SK-N-SH treated with all-trans-retinoic acid at 6 μM for 48 hours (cell line): ENCODE results near the gene GRN.

Source experiments
- ATAC-seq: fragments of 200-7000 bp; cut with Tn5 transposase; 3 replicates; pipeline ENCODE4 v1.9.1; 2020; ENCODE audit warnings: mild to moderate bottlenecking, moderate library complexity
- ARNTL ChIP-seq: fragments of 450-650 bp; formaldehyde crosslinking; IDR thresholded peaks from 2 replicates; pipeline ENCODE4 v1.5.0; 2020; ENCODE audit warnings: low read depth, mild to moderate bottlenecking, moderate library complexity, borderline replicate concordance
- ESRRG ChIP-seq: fragments of 250-450 bp; sonication (Bioruptor Pico); IDR thresholded peaks from 2 replicates; pipeline ENCODE4 v1.6.1; 2021; ENCODE audit warnings: mild to moderate bottlenecking
- GLIS3 ChIP-seq: fragments of 250-450 bp; sonication (Bioruptor Pico); IDR thresholded peaks from 2 replicates; pipeline ENCODE4 v1.5.0; 2020; ENCODE audit warnings: mild to moderate bottlenecking, moderate library complexity
- OSR1 ChIP-seq: fragments of 250-450 bp; sonication (Bioruptor Pico); IDR thresholded peaks from 2 replicates; pipeline ENCODE4 v1.8.0; 2022; ENCODE audit warnings: moderate library complexity, mild to moderate bottlenecking, inconsistent platforms
- PPARA ChIP-seq: fragments of 250-450 bp; sonication (Bioruptor Pico); IDR thresholded peaks from 2 replicates; pipeline ENCODE4 v1.5.0; 2020; ENCODE audit warnings: mild to moderate bottlenecking, borderline replicate concordance
- RARB ChIP-seq: fragments of 250-450 bp; sonication (Bioruptor Pico); IDR thresholded peaks from 2 replicates; pipeline ENCODE4 v1.8.0; 2021; ENCODE audit warnings: mild to moderate bottlenecking, moderate library complexity
- SNAI2 ChIP-seq: fragments of 250-450 bp; sonication (Bioruptor Pico); IDR thresholded peaks from 2 replicates; pipeline ENCODE4 v1.5.0; 2020; ENCODE audit warnings: mild to moderate bottlenecking, moderate library complexity
- TCF4 ChIP-seq: fragments of 250-450 bp; sonication (Bioruptor Pico); IDR thresholded peaks from 2 replicates; pipeline ENCODE4 v1.8.0; 2021; ENCODE audit warnings: mild to moderate bottlenecking, moderate library complexity, borderline replicate concordance
- TOX ChIP-seq: fragments of 250-450 bp; sonication (Bioruptor Pico); IDR thresholded peaks from 2 replicates; pipeline ENCODE4 v1.8.0; 2021; ENCODE audit warnings: mild to moderate bottlenecking, moderate library complexity, borderline replicate concordance
- ZC3H10 ChIP-seq: fragments of 250-450 bp; sonication (Bioruptor Pico); IDR thresholded peaks from 2 replicates; pipeline ENCODE4 v1.5.1; 2021; ENCODE audit warnings: mild to moderate bottlenecking, moderate library complexity
- ZFP3 ChIP-seq: fragments of 250-450 bp; sonication (Bioruptor Pico); IDR thresholded peaks from 2 replicates; pipeline ENCODE4 v1.5.0; 2020; ENCODE audit warnings: mild to moderate bottlenecking, moderate library complexity
- ZFP30 ChIP-seq: fragments of 450-650 bp; formaldehyde crosslinking; IDR thresholded peaks from 2 replicates; pipeline ENCODE4 v1.5.0; 2022; ENCODE audit warnings: mild to moderate bottlenecking, moderate library complexity
- ZNF565 ChIP-seq: fragments of 450-650 bp; formaldehyde crosslinking; conservative IDR thresholded peaks from 2 replicates; pipeline ENCODE4 v1.5.0; 2020; ENCODE audit warnings: low read depth, mild to moderate bottlenecking, moderate library complexity
- ZNF70 ChIP-seq: fragments of 450-650 bp; formaldehyde crosslinking; IDR thresholded peaks from 2 replicates; pipeline ENCODE4 v1.5.0; 2020; ENCODE audit warnings: mild to moderate bottlenecking, moderate library complexity
- ZNF8 ChIP-seq: fragments of 450-650 bp; formaldehyde crosslinking; IDR thresholded peaks from 2 replicates; pipeline ENCODE4 v1.5.0; 2020; ENCODE audit warnings: mild to moderate bottlenecking, moderate library complexity
- TF ChIP-seq, protein P1 (sequence below): fragments of 250-450 bp; sonication (Bioruptor Pico); IDR thresholded peaks from 2 replicates; pipeline ENCODE4 v1.5.1; 2021; ENCODE audit warnings: mild to moderate bottlenecking, moderate library complexity
- TF ChIP-seq, protein P2 (sequence below): fragments of 250-450 bp; sonication (Bioruptor Pico); IDR thresholded peaks from 2 replicates; pipeline ENCODE4 v1.8.0; 2021; ENCODE audit warnings: low read depth, mild to moderate bottlenecking, moderate library complexity, borderline replicate concordance
- TF ChIP-seq, protein P3 (sequence below): fragments of 250-450 bp; sonication (Bioruptor Pico); IDR thresholded peaks from 2 replicates; pipeline ENCODE4 v1.5.1; 2020; ENCODE audit warnings: low read depth, mild to moderate bottlenecking, moderate library complexity
- TF ChIP-seq, protein P4 (sequence below): fragments of 250-450 bp; sonication (Bioruptor Pico); IDR thresholded peaks from 2 replicates; pipeline ENCODE4 v1.8.0; 2020; ENCODE audit warnings: mild to moderate bottlenecking, moderate library complexity, borderline replicate concordance
- TF ChIP-seq, protein P5 (sequence below): fragments of 250-450 bp; sonication (Bioruptor Pico); IDR thresholded peaks from 2 replicates; pipeline ENCODE4 v1.5.0; 2020; ENCODE audit warnings: mild to moderate bottlenecking, moderate library complexity

GRN gene

DNA sequence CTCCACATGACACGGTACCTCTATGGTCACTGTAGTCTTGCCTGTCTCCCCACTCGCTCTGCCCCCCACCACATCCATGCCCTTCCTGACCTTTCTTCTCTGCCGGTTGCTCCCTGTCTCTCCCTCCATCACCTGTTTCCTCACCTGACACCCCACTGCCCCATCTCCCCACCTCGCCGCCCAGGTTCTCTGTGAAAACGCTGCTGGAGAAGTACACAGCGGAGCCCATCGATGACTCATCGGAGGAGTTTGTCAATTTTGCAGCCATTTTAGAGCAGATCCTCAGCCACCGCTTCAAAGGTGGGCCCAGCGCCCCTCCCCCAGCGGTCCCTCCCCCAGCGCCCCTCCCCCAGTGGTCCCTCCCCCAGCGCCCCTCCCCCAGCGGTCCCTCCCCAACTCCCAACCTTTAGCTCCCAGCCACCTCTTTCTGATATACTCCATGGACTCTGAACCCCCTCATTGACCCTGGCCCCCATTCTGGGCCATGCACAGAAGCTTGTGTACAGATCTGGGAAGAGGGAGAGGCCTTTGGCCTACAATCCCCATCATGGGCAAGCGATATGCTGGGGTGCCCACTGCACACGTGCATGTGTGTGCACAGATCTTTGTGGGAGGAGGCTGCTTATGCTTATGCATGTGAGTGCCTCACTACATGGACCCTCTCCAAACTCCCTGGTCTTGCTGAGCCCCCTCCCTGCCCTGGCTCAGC is 32.6 kb upstream of the GRN start:
- TF ChIP-seq ZNF565 (no peak), ESRRG (CRISPR knock-in tag) (no peak), ZFP3 (no peak), ZNF70 (CRISPR knock-in tag) (no peak), RARB (CRISPR knock-in tag) (no peak), TOX (CRISPR knock-in tag) (no peak), OSR1 (CRISPR knock-in tag) (no peak)
- TF ChIP-seq, protein P1, sequence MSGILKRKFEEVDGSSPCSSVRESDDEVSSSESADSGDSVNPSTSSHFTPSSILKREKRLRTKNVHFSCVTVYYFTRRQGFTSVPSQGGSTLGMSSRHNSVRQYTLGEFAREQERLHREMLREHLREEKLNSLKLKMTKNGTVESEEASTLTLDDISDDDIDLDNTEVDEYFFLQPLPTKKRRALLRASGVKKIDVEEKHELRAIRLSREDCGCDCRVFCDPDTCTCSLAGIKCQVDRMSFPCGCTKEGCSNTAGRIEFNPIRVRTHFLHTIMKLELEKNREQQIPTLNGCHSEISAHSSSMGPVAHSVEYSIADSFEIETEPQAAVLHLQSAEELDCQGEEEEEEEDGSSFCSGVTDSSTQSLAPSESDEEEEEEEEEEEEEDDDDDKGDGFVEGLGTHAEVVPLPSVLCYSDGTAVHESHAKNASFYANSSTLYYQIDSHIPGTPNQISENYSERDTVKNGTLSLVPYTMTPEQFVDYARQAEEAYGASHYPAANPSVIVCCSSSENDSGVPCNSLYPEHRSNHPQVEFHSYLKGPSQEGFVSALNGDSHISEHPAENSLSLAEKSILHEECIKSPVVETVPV (CRISPR knock-in tag), result no peak
- TF ChIP-seq, protein P2, sequence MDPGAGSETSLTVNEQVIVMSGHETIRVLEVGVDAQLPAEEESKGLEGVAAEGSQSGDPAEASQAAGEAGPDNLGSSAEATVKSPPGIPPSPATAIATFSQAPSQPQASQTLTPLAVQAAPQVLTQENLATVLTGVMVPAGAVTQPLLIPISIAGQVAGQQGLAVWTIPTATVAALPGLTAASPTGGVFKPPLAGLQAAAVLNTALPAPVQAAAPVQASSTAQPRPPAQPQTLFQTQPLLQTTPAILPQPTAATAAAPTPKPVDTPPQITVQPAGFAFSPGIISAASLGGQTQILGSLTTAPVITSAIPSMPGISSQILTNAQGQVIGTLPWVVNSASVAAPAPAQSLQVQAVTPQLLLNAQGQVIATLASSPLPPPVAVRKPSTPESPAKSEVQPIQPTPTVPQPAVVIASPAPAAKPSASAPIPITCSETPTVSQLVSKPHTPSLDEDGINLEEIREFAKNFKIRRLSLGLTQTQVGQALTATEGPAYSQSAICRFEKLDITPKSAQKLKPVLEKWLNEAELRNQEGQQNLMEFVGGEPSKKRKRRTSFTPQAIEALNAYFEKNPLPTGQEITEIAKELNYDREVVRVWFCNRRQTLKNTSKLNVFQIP (CRISPR knock-in tag), result no peak
- TF ChIP-seq, protein P3, sequence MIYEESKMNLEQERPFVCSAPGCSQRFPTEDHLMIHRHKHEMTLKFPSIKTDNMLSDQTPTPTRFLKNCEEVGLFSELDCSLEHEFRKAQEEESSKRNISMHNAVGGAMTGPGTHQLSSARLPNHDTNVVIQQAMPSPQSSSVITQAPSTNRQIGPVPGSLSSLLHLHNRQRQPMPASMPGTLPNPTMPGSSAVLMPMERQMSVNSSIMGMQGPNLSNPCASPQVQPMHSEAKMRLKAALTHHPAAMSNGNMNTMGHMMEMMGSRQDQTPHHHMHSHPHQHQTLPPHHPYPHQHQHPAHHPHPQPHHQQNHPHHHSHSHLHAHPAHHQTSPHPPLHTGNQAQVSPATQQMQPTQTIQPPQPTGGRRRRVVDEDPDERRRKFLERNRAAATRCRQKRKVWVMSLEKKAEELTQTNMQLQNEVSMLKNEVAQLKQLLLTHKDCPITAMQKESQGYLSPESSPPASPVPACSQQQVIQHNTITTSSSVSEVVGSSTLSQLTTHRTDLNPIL, result no peak
- no peak for ATAC-seq

DNA sequence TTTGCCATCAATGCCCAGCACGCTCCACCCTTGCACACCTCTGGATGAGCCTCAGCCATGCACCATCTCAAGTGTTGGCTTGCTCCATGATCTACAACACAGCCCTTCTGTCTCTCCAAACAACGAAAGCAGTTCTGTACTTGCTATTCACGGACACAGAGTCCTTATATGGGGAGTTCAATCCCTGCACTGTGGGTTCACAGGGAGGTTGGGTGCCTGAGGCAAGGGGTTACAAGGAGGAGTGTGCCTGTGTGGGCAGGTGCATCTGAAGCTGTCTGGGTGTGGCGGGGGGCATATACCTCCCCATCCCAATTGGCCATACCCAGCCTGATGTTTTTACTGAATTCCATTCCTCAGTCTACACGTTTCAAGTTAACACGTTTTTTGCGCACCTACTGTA is 31.1 kb upstream of the GRN start:
- TF ChIP-seq ZNF565, result no peak
- no peak for TF ChIP-seq GLIS3
- TF ChIP-seq ZFP30 (CRISPR knock-in tag), result no peak
- TF ChIP-seq ZFP3, result no peak
- TF ChIP-seq PPARA, result no peak
- TF ChIP-seq, protein P1 (CRISPR knock-in tag), result no peak
- no peak for TF ChIP-seq TCF4 (CRISPR knock-in tag)
- no peak for TF ChIP-seq SNAI2 (CRISPR knock-in tag)
- TF ChIP-seq RARB (CRISPR knock-in tag), result no peak
- no peak for TF ChIP-seq ARNTL
- TF ChIP-seq, all 23 proteins: peak for 0
- ATAC-seq, result no peak

DNA sequence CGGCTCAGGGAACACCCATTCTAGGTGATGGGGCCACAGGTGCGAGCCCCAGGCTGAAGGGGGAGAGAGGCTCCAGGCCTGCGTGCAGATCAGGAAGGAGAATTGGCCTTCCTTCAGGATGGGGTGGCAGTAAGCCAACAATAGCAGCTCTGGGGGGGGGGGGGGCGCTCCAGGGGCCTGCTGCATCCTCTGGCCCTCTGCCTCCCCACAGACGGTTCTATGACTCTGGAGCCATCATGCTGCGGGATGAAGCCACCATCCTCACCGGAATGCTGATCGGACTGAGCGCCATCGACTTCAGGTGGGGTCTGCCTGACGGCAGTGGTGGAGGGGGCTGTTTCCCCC is 30.6 kb upstream of the GRN start:
- no peak for ATAC-seq
- no peak for TF ChIP-seq ESRRG (CRISPR knock-in tag)
- TF ChIP-seq, protein P4, sequence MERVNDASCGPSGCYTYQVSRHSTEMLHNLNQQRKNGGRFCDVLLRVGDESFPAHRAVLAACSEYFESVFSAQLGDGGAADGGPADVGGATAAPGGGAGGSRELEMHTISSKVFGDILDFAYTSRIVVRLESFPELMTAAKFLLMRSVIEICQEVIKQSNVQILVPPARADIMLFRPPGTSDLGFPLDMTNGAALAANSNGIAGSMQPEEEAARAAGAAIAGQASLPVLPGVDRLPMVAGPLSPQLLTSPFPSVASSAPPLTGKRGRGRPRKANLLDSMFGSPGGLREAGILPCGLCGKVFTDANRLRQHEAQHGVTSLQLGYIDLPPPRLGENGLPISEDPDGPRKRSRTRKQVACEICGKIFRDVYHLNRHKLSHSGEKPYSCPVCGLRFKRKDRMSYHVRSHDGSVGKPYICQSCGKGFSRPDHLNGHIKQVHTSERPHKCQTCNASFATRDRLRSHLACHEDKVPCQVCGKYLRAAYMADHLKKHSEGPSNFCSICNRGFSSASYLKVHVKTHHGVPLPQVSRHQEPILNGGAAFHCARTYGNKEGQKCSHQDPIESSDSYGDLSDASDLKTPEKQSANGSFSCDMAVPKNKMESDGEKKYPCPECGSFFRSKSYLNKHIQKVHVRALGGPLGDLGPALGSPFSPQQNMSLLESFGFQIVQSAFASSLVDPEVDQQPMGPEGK (CRISPR knock-in tag), result no peak
- TF ChIP-seq ZNF8 (CRISPR knock-in tag), result no peak
- TF ChIP-seq OSR1 (CRISPR knock-in tag), result no peak
- no peak for TF ChIP-seq TCF4 (CRISPR knock-in tag)
- TF ChIP-seq SNAI2 (CRISPR knock-in tag), result no peak
- TF ChIP-seq TOX (CRISPR knock-in tag), result no peak

DNA sequence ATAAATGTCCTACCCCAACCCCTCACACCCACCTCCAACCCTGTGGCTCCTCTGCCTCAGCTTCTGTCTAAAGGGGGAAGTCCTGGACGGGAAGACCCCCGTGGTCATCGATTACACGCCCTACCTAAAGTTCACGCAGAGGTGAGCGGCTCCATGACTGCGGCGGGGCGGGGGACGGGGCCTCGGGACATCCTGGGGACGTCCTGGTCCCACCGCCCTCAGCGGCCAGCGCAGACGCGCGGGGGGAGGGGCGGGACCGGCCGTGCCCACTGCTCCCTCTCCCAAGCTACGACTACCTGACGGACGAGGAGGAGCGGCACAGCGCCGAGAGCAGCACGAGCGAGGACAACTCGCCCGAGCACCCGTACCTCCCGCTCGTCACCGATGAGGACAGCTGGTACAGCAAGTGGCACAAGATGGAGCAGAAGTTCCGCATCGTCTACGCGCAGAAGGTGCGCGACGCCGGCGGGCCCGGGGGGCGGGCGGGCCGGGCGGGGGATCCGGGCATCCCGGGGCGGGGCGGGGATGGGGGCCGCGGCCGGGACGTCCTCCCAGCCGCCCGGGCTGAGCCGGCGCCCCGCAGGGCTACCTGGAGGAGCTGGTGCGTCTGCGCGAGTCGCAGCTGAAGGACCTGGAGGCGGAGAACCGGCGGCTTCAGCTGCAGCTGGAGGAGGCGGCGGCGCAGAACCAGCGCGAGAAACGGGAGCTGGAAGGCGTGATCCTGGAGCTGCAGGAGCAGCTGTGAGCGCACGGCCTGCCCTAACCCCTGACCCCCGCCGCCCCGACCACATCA is 30.0 kb upstream of the GRN start:
- no peak for TF ChIP-seq ZNF8 (CRISPR knock-in tag)
- TF ChIP-seq, protein P5, sequence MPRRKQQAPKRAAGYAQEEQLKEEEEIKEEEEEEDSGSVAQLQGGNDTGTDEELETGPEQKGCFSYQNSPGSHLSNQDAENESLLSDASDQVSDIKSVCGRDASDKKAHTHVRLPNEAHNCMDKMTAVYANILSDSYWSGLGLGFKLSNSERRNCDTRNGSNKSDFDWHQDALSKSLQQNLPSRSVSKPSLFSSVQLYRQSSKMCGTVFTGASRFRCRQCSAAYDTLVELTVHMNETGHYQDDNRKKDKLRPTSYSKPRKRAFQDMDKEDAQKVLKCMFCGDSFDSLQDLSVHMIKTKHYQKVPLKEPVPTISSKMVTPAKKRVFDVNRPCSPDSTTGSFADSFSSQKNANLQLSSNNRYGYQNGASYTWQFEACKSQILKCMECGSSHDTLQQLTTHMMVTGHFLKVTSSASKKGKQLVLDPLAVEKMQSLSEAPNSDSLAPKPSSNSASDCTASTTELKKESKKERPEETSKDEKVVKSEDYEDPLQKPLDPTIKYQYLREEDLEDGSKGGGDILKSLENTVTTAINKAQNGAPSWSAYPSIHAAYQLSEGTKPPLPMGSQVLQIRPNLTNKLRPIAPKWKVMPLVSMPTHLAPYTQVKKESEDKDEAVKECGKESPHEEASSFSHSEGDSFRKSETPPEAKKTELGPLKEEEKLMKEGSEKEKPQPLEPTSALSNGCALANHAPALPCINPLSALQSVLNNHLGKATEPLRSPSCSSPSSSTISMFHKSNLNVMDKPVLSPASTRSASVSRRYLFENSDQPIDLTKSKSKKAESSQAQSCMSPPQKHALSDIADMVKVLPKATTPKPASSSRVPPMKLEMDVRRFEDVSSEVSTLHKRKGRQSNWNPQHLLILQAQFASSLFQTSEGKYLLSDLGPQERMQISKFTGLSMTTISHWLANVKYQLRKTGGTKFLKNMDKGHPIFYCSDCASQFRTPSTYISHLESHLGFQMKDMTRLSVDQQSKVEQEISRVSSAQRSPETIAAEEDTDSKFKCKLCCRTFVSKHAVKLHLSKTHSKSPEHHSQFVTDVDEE (CRISPR knock-in tag), result no peak
- no peak for TF ChIP-seq ZNF565
- TF ChIP-seq ESRRG (CRISPR knock-in tag), result no peak
- no peak for TF ChIP-seq ZC3H10 (CRISPR knock-in tag)
- TF ChIP-seq SNAI2 (CRISPR knock-in tag), result no peak
- no peak for TF ChIP-seq ZNF70 (CRISPR knock-in tag)
- TF ChIP-seq ARNTL, result no peak
- no peak for ATAC-seq
